ENCODE results near the gene MYH7B.

Gene MYH7B

DNA sequence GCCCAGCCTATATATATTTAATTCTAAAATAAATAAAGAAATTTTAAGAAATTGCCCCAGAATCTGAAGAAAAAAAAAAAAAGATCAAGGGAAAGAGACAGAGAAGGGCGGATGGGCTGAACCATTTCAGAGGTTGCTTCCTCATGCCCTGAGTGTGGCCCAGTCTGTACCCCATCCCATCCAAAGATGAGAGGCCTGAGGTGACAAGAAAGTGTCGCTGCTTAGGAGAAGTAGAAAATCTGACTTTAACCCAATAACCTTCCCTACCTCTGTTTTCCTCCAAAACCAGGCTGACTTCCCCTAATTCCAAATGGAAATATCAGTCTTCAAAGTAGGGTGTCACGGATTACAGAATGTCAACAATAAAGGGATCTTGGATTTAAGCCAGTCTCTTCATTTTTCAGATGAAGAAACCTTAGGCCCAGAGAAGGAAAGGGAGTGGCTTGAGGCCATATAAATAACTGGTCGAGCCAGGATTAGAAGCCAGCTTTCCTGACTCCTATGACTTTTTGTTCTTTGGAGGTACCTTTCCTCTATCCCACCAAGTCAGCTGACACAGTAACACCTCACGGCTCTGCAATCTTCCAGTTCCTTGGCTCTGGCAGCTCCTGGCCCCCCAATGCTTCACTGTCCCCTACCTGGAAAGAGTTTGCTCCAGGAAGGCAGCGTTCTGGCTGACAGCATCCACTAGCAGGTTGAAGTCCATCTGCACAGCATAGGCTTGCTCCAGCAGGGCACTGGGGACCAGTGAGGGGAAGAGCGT is 10.2 kb upstream of the MYH7B start:
- no peaks in the 10 kb centered on the region for H3K4me1 ChIP-seq (ENCODE audit: insufficient read depth, insufficient read length)
- peaks cover 60% of the 10 kb centered on the region for H3K36me3 ChIP-seq (ENCODE audit: insufficient read depth, insufficient read length, low read length)
- DNase-seq (ENCODE audit: low read depth, low spot score): no peak
- H3K9ac ChIP-seq (ENCODE audit: insufficient read length, low read depth): no peak overlapping the region
- H3K4me3 ChIP-seq (ENCODE audit: insufficient read length, low read depth): no peak overlapping the region
- H3K9me3 ChIP-seq (ENCODE audit: insufficient read depth, low read length): no peaks in the 10 kb centered on the region
- no peaks in the 10 kb centered on the region for H3K27me3 ChIP-seq (ENCODE audit: insufficient read depth, insufficient read length)
- TF ChIP-seq YY1 (IDR thresholded peaks at IDR 0.05; ENCODE audit: insufficient read depth, insufficient read length): no peak

DNA sequence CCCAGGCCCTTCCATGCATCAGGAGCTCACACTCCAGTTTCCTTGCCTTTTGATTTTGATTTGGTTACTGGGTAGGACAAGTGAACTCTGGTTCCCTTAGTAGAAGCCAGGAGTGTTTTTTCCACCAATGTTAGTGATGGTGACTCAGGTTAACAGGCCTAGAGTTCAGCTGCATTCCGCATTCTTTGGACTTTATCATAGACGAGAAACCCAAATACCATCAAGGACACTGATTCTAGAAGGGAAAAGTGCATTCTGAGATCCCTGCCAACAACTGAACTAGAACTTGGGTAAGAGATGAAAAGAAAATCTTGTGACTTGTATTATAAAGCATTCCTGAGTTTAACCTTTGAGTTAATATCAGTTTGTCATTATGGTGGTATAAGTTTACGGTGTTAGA is 9.0 kb upstream of the MYH7B start:
- no peaks in the 10 kb centered on the region for H3K27me3 ChIP-seq (ENCODE audit: insufficient read depth, insufficient read length)
- TF ChIP-seq SUZ12 (IDR thresholded peaks at IDR 0.05; ENCODE audit: extremely low read depth, insufficient read depth, insufficient read length) (no peak), YY1 (IDR thresholded peaks at IDR 0.05; ENCODE audit: insufficient read depth, insufficient read length) (no peak), ZNF274 (IDR thresholded peaks at IDR 0.05; ENCODE audit: low read depth, low read length) (no peak)
- no peaks in the 10 kb centered on the region for H3K9me3 ChIP-seq (ENCODE audit: insufficient read depth, low read length)
- no peak for DNase-seq (ENCODE audit: low read depth, low spot score)
- H3K4me1 ChIP-seq (ENCODE audit: insufficient read depth, insufficient read length): peaks cover under 1% of the 10 kb centered on the region
- H3K9ac ChIP-seq (ENCODE audit: insufficient read length, low read depth): no peak overlapping the region
- H3K36me3 ChIP-seq (ENCODE audit: insufficient read depth, insufficient read length, low read length): peaks cover 53% of the 10 kb centered on the region
- no peak overlapping the region for H3K4me3 ChIP-seq (ENCODE audit: insufficient read length, low read depth)

DNA sequence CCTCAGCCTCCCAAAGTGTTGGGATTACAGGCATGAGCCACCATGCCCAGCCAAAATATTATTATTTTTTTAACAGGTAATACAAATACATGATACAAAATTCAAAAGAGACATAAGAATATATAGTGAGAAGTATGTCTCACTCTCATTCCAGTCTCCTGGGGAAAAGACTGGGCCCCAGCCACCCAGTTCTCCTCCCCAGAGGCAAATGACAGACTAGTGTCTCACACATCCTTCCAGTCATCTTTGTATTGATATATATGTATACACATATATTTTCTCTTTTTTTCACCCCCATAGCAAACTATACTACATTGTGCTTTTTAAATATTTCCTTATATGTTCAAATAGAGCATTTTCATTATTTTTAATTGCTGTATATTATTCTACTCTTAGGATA is 8.3 kb upstream of the MYH7B start:
- TF ChIP-seq YY1 (IDR thresholded peaks at IDR 0.05; ENCODE audit: insufficient read depth, insufficient read length) (no peak), ZNF274 (IDR thresholded peaks at IDR 0.05; ENCODE audit: low read depth, low read length) (no peak), SUZ12 (IDR thresholded peaks at IDR 0.05; ENCODE audit: extremely low read depth, insufficient read depth, insufficient read length) (no peak)
- no peak for DNase-seq (ENCODE audit: low read depth, low spot score)
- Histone ChIP-seq H3K36me3 (ENCODE audit: insufficient read depth, insufficient read length, low read length) (peaks cover 48% of the 10 kb centered on the region), H3K27me3 (ENCODE audit: insufficient read depth, insufficient read length) (no peaks in the 10 kb centered on the region), H3K9ac (ENCODE audit: insufficient read length, low read depth) (no peak overlapping the region), H3K4me1 (ENCODE audit: insufficient read depth, insufficient read length) (peaks cover 2% of the 10 kb centered on the region), H3K4me3 (ENCODE audit: insufficient read length, low read depth) (no peak overlapping the region), H3K9me3 (ENCODE audit: insufficient read depth, low read length) (no peaks in the 10 kb centered on the region)

DNA sequence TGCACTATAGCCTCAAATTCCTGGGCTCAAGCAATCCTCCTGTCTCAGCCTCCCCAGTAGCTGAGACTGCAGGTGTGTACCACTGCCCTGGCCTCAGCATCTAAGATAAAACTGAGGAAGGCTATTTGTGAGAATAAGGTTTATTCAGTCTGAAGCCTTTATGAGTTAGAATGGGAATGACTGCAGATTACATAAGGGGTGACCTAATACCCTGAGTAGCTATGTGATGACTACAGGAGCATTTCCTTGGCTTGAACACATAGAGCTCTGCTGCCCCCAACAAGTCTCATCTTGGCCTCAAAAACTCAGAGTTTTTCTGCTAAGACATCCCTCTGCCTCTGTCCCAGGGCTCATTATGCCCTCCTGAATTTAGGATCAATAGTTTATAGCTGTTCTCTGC is 7.6 kb upstream of the MYH7B start:
- no peak for TF ChIP-seq ZNF274 (IDR thresholded peaks at IDR 0.05; ENCODE audit: low read depth, low read length)
- no peak for TF ChIP-seq SUZ12 (IDR thresholded peaks at IDR 0.05; ENCODE audit: extremely low read depth, insufficient read depth, insufficient read length)
- no peak for TF ChIP-seq YY1 (IDR thresholded peaks at IDR 0.05; ENCODE audit: insufficient read depth, insufficient read length)
- no peak overlapping the region for H3K9ac ChIP-seq (ENCODE audit: insufficient read length, low read depth)
- no peaks in the 10 kb centered on the region for H3K27me3 ChIP-seq (ENCODE audit: insufficient read depth, insufficient read length)
- H3K4me3 ChIP-seq (ENCODE audit: insufficient read length, low read depth): no peak overlapping the region
- no peak for DNase-seq (ENCODE audit: low read depth, low spot score)
- no peaks in the 10 kb centered on the region for H3K9me3 ChIP-seq (ENCODE audit: insufficient read depth, low read length)
- peaks cover 2% of the 10 kb centered on the region for H3K4me1 ChIP-seq (ENCODE audit: insufficient read depth, insufficient read length)
- peaks cover 41% of the 10 kb centered on the region for H3K36me3 ChIP-seq (ENCODE audit: insufficient read depth, insufficient read length, low read length)

DNA sequence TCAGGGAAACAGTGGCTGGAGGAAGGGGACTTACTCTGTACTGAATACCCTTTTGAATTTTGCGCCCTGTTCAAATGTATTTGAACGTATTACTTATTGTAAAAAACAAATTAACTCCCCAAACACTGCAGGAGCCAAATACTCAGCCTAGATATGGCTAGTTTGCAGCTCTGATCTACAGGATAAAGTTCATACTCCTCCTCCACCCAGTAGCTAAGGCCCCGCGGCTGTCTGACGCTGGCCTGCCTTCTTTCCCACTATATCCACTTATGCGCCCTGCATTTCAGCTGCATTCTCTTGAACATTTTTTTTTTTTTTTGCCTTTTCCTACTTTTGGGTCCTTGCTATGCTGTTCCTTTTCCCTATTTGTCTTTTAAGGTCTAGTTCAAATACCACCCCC is 6.5 kb upstream of the MYH7B start:
- peaks cover 35% of the 10 kb centered on the region for H3K36me3 ChIP-seq (ENCODE audit: insufficient read depth, insufficient read length, low read length)

DNA sequence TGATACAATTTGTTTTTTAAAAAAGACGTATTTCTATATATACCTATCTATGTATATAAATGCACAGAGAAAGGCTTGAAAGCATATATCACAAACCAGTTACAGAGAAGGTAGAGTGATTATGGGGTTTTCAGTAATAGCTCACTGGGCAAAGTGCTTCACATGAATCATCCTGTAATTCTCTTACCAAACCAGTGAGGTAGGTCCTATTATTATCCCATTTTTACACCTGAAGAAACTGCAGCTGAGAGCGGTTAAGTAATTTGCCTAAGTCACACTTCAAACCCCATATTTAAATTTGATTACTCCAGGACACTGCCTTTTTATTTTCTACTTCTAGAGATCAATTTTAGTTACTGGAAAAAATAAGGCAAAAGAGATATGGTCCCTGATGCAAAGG is 4.4 kb upstream of the MYH7B start:
- no peak for DNase-seq (ENCODE audit: low read depth, low spot score)
- Histone ChIP-seq H3K9ac (ENCODE audit: insufficient read length, low read depth) (no peak overlapping the region), H3K4me1 (ENCODE audit: insufficient read depth, insufficient read length) (peaks cover 2% of the 10 kb centered on the region), H3K9me3 (ENCODE audit: insufficient read depth, low read length) (no peaks in the 10 kb centered on the region), H3K4me3 (ENCODE audit: insufficient read length, low read depth) (no peak overlapping the region), H3K36me3 (ENCODE audit: insufficient read depth, insufficient read length, low read length) (peaks cover 18% of the 10 kb centered on the region), H3K27me3 (ENCODE audit: insufficient read depth, insufficient read length) (no peaks in the 10 kb centered on the region)
- TF ChIP-seq ZNF274 (IDR thresholded peaks at IDR 0.05; ENCODE audit: low read depth, low read length): no peak
- no peak for TF ChIP-seq SUZ12 (IDR thresholded peaks at IDR 0.05; ENCODE audit: extremely low read depth, insufficient read depth, insufficient read length)
- TF ChIP-seq YY1 (IDR thresholded peaks at IDR 0.05; ENCODE audit: insufficient read depth, insufficient read length): no peak

More for the DNA sequence above, 6.5 kb upstream of the MYH7B start:
- peaks cover 2% of the 10 kb centered on the region for H3K4me1 ChIP-seq (ENCODE audit: insufficient read depth, insufficient read length)
- H3K9me3 ChIP-seq (ENCODE audit: insufficient read depth, low read length): no peaks in the 10 kb centered on the region
- H3K9ac ChIP-seq (ENCODE audit: insufficient read length, low read depth): no peak overlapping the region
- no peak for TF ChIP-seq ZNF274 (IDR thresholded peaks at IDR 0.05; ENCODE audit: low read depth, low read length)
- no peak for TF ChIP-seq SUZ12 (IDR thresholded peaks at IDR 0.05; ENCODE audit: extremely low read depth, insufficient read depth, insufficient read length)
- TF ChIP-seq YY1 (IDR thresholded peaks at IDR 0.05; ENCODE audit: insufficient read depth, insufficient read length): no peak
- no peak for DNase-seq (ENCODE audit: low read depth, low spot score)
- H3K27me3 ChIP-seq (ENCODE audit: insufficient read depth, insufficient read length): no peaks in the 10 kb centered on the region
- H3K4me3 ChIP-seq (ENCODE audit: insufficient read length, low read depth): no peak overlapping the region

DNA sequence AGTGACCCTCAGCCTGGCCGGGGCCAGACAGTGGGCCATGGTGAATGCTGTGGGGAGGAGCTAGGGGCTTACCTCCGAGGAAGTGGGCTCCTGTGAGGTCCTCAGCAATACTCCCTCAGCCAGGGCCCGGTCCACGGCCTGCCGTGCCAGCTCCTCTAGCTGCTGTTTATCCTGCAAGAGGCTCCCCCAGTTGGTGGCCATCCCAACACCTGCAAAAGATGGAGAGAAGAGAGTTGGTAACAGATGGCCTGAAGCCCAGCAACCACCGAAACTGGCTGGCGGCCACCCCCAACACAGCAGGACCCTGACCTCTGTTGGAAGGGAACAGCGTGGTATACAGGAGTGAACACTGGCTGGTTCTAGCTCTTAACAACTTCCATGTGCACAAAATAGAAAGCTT is 4.0 kb upstream of the MYH7B start:
- peaks cover 2% of the 10 kb centered on the region for H3K4me1 ChIP-seq (ENCODE audit: insufficient read depth, insufficient read length)
- no peak for TF ChIP-seq ZNF274 (IDR thresholded peaks at IDR 0.05; ENCODE audit: low read depth, low read length)
- no peak for TF ChIP-seq SUZ12 (IDR thresholded peaks at IDR 0.05; ENCODE audit: extremely low read depth, insufficient read depth, insufficient read length)
- no peak for TF ChIP-seq YY1 (IDR thresholded peaks at IDR 0.05; ENCODE audit: insufficient read depth, insufficient read length)
- no peaks in the 10 kb centered on the region for H3K27me3 ChIP-seq (ENCODE audit: insufficient read depth, insufficient read length)
- H3K36me3 ChIP-seq (ENCODE audit: insufficient read depth, insufficient read length, low read length): peaks cover 14% of the 10 kb centered on the region
- no peak overlapping the region for H3K9ac ChIP-seq (ENCODE audit: insufficient read length, low read depth)
- no peak overlapping the region for H3K4me3 ChIP-seq (ENCODE audit: insufficient read length, low read depth)
- no peaks in the 10 kb centered on the region for H3K9me3 ChIP-seq (ENCODE audit: insufficient read depth, low read length)
- DNase-seq (ENCODE audit: low read depth, low spot score): no peak
